K562 (cell line): ENCODE measurements around the gene FKBP2. TPM values are rescaled to one million over a fixed set of nuclear protein-coding genes. Genes with fewer than 3 reads are reported as not detected.
A peak's percentile ranks its signal among the peaks of the same experiment; 100 is the strongest.

ENCODE experiments used
- AFF4 ChIP-seq: sonication (generic); formaldehyde crosslinking; IDR thresholded peaks from 2 replicates; pipeline ENCODE4 v1.8.0; 2023; ENCODE audit warnings: mild to moderate bottlenecking, missing genetic modification reagents
- CBFB ChIP-seq: sonication (generic); formaldehyde crosslinking; IDR thresholded peaks from 2 replicates; pipeline ENCODE4 v1.4.0; 2020; ENCODE audit warnings: mild to moderate bottlenecking, missing genetic modification reagents
- GATAD2A ChIP-seq: fragments of 450-650 bp; IDR thresholded peaks from 2 replicates; pipeline ENCODE4 v1.6.1; 2017
- NCOA2 ChIP-seq, 2 experiments: fragments of 450-650 bp; IDR thresholded peaks; 2 replicates each; pipeline ENCODE4 v1.6.1; 2018; ENCODE audit warnings: mild to moderate bottlenecking in 2 of 2, moderate library complexity in 1 of 2; ENCODE audit not compliant: partially characterized antibody in 2 of 2
- POLR2AphosphoS2 ChIP-seq: IDR thresholded peaks from 2 replicates; pipeline ENCODE4 v1.6.1; 2012; ENCODE audit warnings: low read length, improper control_type of control experiment
- SP1 ChIP-seq: sonication (generic); formaldehyde crosslinking; IDR thresholded peaks from 2 replicates; pipeline ENCODE4 v1.8.1; 2022; ENCODE audit warnings: mild to moderate bottlenecking, missing genetic modification reagents
- TAF1 ChIP-seq: IDR thresholded peaks from 2 replicates; pipeline ENCODE4 v1.6.1; 2011; ENCODE audit warnings: mild to moderate bottlenecking, low read length, moderate library complexity; ENCODE audit not compliant: insufficient read depth, control insufficient read depth, severe bottlenecking; ENCODE audit errors: extremely low read depth
- TGIF2 ChIP-seq: sonication (generic); formaldehyde crosslinking; IDR thresholded peaks from 2 replicates; pipeline ENCODE4 v1.8.1; 2022; ENCODE audit warnings: mild to moderate bottlenecking, missing genetic modification reagents, moderate library complexity
- U2AF1 ChIP-seq: fragments of 200-400 bp; formaldehyde crosslinking; optimal IDR thresholded peaks from 2 replicates; pipeline ENCODE3; 2017; ENCODE audit warnings: mild to moderate bottlenecking, low read depth, low read length, moderate library complexity
- ZNF12 ChIP-seq: sonication (generic); formaldehyde crosslinking; IDR thresholded peaks from 2 replicates; pipeline ENCODE4 v1.4.0; 2020; ENCODE audit warnings: mild to moderate bottlenecking, missing genetic modification reagents
- ZNF197 ChIP-seq: fragments of 200-800 bp; sonication (Bioruptor generic); IDR thresholded peaks from 2 replicates; pipeline ENCODE4 v1.6.1; 2016; ENCODE audit warnings: low read depth, missing genetic modification characterization, missing compliant biosample characterization
- polyA plus RNA-seq, 8 experiments: library from polyadenylated mRNA; depleted of rRNA in 4 of 8; stranded (reverse) in 5 of 8; unstranded in 3 of 8; fragments of >200 nt; fragmentation: Nextera tagmentation in 2 of 8; fragmentation: Illumina TruSeq in 1 of 8; extraction: Ambion mirVana in 2 of 8; extraction: Trizol in 1 of 8; gene quantifications; 2 replicates each; pipeline versions ENCODE4 v1.2.1 to v1.2.3, GENCODE V29; 2011 to 2014; ENCODE audit warnings: inconsistent platforms in 1 of 8, missing spikeins in 1 of 8
- total RNA-seq, 7 experiments: library from RNA; depleted of rRNA in 6 of 7; stranded (reverse); fragments of >200 nt in 6 of 7; fragmentation: Illumina TruSeq in 2 of 7; extraction: Trizol in 2 of 7; gene quantifications; 2 replicates each; pipeline versions ENCODE4 v1.2.1 to v1.2.3, GENCODE V29; 2011 to 2021; ENCODE audit warnings: low replicate concordance in 1 of 7
- TF ChIP-seq, protein P1 (sequence below): fragments of 450-650 bp; IDR thresholded peaks from 2 replicates; pipeline ENCODE4 v1.6.1; 2017; ENCODE audit warnings: mild to moderate bottlenecking, moderate library complexity
- TF ChIP-seq, protein P2 (sequence below), 2 experiments: fragments of 250-450 bp in 1 of 2; fragments of 450-650 bp in 1 of 2; sonication (Bioruptor Pico) in 1 of 2; IDR thresholded peaks; 2 replicates each; pipeline versions ENCODE4 v1.6.1 to v1.8.0; 2016 to 2021; ENCODE audit warnings: mild to moderate bottlenecking in 2 of 2, moderate library complexity in 2 of 2, missing compliant biosample characterization in 1 of 2, missing genetic modification characterization in 1 of 2
- TF ChIP-seq, protein P3 (sequence below), 2 experiments: fragments of 200-800 bp in 1 of 2; sonication (Bioruptor generic) in 1 of 2; sonication (generic) in 1 of 2; formaldehyde crosslinking in 1 of 2; IDR thresholded peaks in 1 of 2; conservative IDR thresholded peaks in 1 of 2; 2 replicates each; pipeline versions ENCODE4 v1.5.0 to v1.6.1; 2016 to 2020; ENCODE audit warnings: missing compliant biosample characterization in 1 of 2, missing genetic modification characterization in 1 of 2, missing genetic modification reagents in 1 of 2
- TF ChIP-seq, protein P4 (sequence below): sonication (generic); formaldehyde crosslinking; IDR thresholded peaks from 2 replicates; pipeline ENCODE4 v1.8.1; 2022; ENCODE audit warnings: missing genetic modification reagents
- TF ChIP-seq, protein P5 (sequence below): sonication (generic); formaldehyde crosslinking; IDR thresholded peaks from 2 replicates; pipeline ENCODE4 v1.8.0; 2022; ENCODE audit warnings: missing genetic modification reagents, mild to moderate bottlenecking, borderline replicate concordance

Gene FKBP2
- total and polyA plus RNA-seq, 9 of the 15 experiments (the other 6 are each of a cell fraction or from before 2014, with no cell fraction given): 3.5 to 151 (median 58.1) TPM

DNA sequence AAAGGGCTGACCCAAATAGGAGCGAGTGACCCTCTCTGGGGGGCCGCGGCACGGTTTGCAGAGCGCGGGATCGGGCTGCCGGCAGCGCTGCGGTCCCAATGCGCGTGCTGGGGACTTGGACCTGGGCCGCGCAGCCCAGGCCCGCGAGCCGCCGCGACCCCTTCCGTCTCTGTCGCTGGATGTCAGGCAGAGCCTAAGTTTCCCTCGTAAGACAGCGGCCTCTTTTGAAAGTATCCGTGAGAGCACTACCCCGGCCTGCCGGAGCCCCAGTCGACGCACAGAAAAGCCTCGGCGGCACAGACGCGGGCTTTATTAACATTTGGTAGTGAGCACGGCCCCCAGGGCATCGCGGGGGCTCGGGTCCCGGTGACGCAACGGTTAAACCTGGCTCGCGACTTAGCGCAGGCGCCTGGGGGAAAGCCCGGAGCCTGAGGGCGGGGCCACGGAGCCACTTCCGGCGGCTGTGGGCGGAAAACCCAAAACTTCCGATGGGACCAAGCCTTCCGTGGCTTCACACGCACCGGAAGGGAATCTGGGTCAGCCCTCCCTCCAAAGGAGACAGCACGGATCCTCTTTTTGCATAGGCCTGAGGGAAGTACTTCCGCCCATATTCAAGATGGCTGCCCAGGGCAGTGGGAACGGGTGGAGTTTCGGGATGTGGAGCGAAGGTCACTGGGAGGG is 28.8 kb downstream of the FKBP2 start (continued):
- TF ChIP-seq NCOA2 (IDR thresholded peaks at IDR 0.05; ENCODE audit: partially characterized antibody in 2 of 2): no peak
- TF ChIP-seq, protein P1, sequence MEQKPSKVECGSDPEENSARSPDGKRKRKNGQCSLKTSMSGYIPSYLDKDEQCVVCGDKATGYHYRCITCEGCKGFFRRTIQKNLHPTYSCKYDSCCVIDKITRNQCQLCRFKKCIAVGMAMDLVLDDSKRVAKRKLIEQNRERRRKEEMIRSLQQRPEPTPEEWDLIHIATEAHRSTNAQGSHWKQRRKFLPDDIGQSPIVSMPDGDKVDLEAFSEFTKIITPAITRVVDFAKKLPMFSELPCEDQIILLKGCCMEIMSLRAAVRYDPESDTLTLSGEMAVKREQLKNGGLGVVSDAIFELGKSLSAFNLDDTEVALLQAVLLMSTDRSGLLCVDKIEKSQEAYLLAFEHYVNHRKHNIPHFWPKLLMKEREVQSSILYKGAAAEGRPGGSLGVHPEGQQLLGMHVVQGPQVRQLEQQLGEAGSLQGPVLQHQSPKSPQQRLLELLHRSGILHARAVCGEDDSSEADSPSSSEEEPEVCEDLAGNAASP: no peak
- TF ChIP-seq AFF4: peak; percentile 91; the same call in 1 of the 2 replicates
- peak; percentile 34; the same call in 1 of the 2 replicates for TF ChIP-seq ZNF197 (CRISPR knock-in tag)
- no peak for TF ChIP-seq TGIF2
- TF ChIP-seq SP1 (CRISPR knock-in tag): peak; percentile 98
- peak; percentile 90; the same call in 1 of the 2 replicates for TF ChIP-seq CBFB (CRISPR knock-in tag)
- TF ChIP-seq, protein P2, sequence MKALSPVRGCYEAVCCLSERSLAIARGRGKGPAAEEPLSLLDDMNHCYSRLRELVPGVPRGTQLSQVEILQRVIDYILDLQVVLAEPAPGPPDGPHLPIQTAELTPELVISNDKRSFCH (CRISPR knock-in tag; IDR thresholded peaks at IDR 0.05): no peak
- TF ChIP-seq, protein P2 (tag; IDR thresholded peaks at IDR 0.05): no peak; the same call in 1 of the 2 replicates
- no peak for TF ChIP-seq GATAD2A
- TF ChIP-seq ZNF12 (CRISPR knock-in tag): peak; percentile 77
- TF ChIP-seq TAF1: peak; percentile 84
- TF ChIP-seq, protein P3, sequence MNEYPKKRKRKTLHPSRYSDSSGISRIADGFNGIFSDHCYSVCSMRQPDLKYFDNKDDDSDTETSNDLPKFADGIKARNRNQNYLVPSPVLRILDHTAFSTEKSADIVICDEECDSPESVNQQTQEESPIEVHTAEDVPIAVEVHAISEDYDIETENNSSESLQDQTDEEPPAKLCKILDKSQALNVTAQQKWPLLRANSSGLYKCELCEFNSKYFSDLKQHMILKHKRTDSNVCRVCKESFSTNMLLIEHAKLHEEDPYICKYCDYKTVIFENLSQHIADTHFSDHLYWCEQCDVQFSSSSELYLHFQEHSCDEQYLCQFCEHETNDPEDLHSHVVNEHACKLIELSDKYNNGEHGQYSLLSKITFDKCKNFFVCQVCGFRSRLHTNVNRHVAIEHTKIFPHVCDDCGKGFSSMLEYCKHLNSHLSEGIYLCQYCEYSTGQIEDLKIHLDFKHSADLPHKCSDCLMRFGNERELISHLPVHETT (CRISPR knock-in tag; conservative IDR thresholded peaks at IDR 0.05 in 1 of 2, IDR thresholded peaks at IDR 0.05 in 1 of 2): no peak
- TF ChIP-seq, protein P4, sequence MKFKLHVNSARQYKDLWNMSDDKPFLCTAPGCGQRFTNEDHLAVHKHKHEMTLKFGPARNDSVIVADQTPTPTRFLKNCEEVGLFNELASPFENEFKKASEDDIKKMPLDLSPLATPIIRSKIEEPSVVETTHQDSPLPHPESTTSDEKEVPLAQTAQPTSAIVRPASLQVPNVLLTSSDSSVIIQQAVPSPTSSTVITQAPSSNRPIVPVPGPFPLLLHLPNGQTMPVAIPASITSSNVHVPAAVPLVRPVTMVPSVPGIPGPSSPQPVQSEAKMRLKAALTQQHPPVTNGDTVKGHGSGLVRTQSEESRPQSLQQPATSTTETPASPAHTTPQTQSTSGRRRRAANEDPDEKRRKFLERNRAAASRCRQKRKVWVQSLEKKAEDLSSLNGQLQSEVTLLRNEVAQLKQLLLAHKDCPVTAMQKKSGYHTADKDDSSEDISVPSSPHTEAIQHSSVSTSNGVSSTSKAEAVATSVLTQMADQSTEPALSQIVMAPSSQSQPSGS (CRISPR knock-in tag): 0 out of 2 replicates have a peak, but pooled peaks have one; percentile 58
- peak; percentile 97 for TF ChIP-seq POLR2AphosphoS2
- peak; percentile 84 for TF ChIP-seq U2AF1
- TF ChIP-seq, protein P5, sequence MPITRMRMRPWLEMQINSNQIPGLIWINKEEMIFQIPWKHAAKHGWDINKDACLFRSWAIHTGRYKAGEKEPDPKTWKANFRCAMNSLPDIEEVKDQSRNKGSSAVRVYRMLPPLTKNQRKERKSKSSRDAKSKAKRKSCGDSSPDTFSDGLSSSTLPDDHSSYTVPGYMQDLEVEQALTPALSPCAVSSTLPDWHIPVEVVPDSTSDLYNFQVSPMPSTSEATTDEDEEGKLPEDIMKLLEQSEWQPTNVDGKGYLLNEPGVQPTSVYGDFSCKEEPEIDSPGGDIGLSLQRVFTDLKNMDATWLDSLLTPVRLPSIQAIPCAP: no peak
